T-helper 1 cell (primary cell): ENCODE measurements around the gene SEMA6B.
A peak's percentile ranks its signal among the peaks of the same experiment; 100 is the strongest.
"Not testable (repeated sequence)": the region's sequence is repeated elsewhere in the genome, so short reads cannot be mapped to it uniquely, and the experiment has no call there.

Source experiments
- DNase-seq, 5 donors: peaks; one replicate each; pipeline ENCODE4 v3.0.0-alpha.2; 2012 to 2020

SEMA6B gene

GRCh38 chr19:4570402-4570801 lies 10.9 kb upstream of the SEMA6B start:
- DNase-seq = no peak

- no peak for DNase-seq
Measured at GRCh38 chr19:4568886-4569285, 9.4 kb upstream of the SEMA6B start.

GRCh38 chr19:4567584-4568071 lies 8.1 kb upstream of the SEMA6B start:
- DNase-seq = peak in 4 of 5 donors; percentile 30 to 54 (median 40)

- DNase-seq = no peak
Measured at GRCh38 chr19:4566402-4567051, 7.0 kb upstream of the SEMA6B start.

- not testable (repeated sequence) for DNase-seq
Measured at GRCh38 chr19:4563562-4563961, 4.1 kb upstream of the SEMA6B start.

GRCh38 chr19:4562085-4562484 lies 2.6 kb upstream of the SEMA6B start:
- DNase-seq = not testable (repeated sequence)

GRCh38 chr19:4557971-4558941 lies 1.2 kb downstream of the SEMA6B start:
- peak in 1 of 5 donors; percentile 18 for DNase-seq

- DNase-seq = no peak
Measured at GRCh38 chr19:4557144-4557970, 2.1 kb downstream of the SEMA6B start.

- no peak for DNase-seq
Measured at GRCh38 chr19:4556597-4557127, 2.8 kb downstream of the SEMA6B start.

GRCh38 chr19:4555657-4556561 lies 3.6 kb downstream of the SEMA6B start:
- no peak for DNase-seq

GRCh38 chr19:4554717-4555116 lies 4.8 kb downstream of the SEMA6B start:
- no peak for DNase-seq

GRCh38 chr19:4553775-4554174 lies 5.7 kb downstream of the SEMA6B start:
- DNase-seq = no peak

- no peak for DNase-seq
Measured at GRCh38 chr19:4553092-4553695, 6.3 kb downstream of the SEMA6B start.

GRCh38 chr19:4552525-4552819 lies 7.0 kb downstream of the SEMA6B start:
- DNase-seq = no peak

GRCh38 chr19:4550479-4551050 lies 8.9 kb downstream of the SEMA6B start:
- DNase-seq = no peak

GRCh38 chr19:4550018-4550417 lies 9.5 kb downstream of the SEMA6B start:
- no peak for DNase-seq

- DNase-seq = no peak
Measured at GRCh38 chr19:4548238-4548584, 11.3 kb downstream of the SEMA6B start.

- peak in 1 of 5 donors; percentile 11 for DNase-seq
Measured at GRCh38 chr19:4547303-4548237, 11.9 kb downstream of the SEMA6B start.

- no peak for DNase-seq
Measured at GRCh38 chr19:4543842-4544647, 15.4 kb downstream of the SEMA6B start.
